ENCODE measurements around the gene CA5B.
"Not testable (repeated sequence)": the region's sequence is repeated elsewhere in the genome, so short reads cannot be mapped to it uniquely, and the experiment has no call there.

CA5B gene

GRCh38 chrX:15814771-15815365, 76.8 kb downstream of the CA5B start:
- DNase-seq, result no peak

DNA sequence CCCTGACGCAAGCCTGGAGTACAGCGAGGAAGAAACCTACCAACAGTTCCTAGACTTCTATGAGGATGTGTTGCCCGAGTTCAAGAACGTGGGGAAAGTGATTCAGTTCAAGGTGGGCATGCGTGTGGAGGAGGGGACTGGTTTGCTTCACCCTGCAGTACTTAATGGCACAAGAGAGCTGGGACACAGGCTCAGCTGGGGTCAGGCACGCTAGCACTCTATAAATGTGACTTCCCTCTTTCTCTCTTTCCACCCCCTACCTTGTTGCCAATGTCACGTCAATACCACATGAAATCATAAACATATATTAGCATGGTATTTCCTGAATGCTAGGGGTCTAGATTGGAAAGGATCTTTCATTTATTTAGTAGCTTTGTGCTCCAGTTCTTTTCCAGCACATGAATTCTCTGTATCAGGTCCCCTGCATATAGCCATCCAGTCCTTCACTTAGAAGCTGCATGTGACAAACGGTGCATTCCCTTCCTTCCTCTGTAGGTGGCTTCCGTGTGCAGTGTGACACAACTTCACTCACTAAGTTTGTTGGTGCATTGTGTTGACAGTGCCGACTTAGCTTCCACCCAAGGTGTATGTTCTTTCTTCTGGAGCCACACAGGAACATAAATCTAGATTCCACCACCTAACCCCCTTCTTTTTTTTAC, 77.8 kb downstream of the CA5B start:
- DNase-seq, result no peak

DNA sequence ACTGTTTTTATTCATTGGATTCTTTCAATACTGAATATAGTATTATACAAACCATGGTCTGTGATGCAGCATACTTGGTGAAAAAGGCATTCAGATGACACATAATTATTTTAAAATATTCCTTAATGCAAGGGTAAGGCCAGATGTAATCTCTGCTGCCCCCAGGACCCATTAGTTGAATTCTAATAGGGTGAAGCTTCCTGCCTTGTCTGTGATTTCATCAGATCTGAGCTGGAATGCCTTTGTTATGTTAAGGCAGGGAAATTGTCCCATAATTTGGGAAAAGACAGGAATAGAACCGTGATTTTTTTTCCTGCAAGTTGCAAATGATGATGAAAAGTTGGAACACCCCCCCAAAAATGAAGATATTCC, 78.4 kb downstream of the CA5B start:
- DNase-seq, result no peak

- DNase-seq, result no peak
Measured at GRCh38 chrX:15816886-15817285, 78.8 kb downstream of the CA5B start.

DNA sequence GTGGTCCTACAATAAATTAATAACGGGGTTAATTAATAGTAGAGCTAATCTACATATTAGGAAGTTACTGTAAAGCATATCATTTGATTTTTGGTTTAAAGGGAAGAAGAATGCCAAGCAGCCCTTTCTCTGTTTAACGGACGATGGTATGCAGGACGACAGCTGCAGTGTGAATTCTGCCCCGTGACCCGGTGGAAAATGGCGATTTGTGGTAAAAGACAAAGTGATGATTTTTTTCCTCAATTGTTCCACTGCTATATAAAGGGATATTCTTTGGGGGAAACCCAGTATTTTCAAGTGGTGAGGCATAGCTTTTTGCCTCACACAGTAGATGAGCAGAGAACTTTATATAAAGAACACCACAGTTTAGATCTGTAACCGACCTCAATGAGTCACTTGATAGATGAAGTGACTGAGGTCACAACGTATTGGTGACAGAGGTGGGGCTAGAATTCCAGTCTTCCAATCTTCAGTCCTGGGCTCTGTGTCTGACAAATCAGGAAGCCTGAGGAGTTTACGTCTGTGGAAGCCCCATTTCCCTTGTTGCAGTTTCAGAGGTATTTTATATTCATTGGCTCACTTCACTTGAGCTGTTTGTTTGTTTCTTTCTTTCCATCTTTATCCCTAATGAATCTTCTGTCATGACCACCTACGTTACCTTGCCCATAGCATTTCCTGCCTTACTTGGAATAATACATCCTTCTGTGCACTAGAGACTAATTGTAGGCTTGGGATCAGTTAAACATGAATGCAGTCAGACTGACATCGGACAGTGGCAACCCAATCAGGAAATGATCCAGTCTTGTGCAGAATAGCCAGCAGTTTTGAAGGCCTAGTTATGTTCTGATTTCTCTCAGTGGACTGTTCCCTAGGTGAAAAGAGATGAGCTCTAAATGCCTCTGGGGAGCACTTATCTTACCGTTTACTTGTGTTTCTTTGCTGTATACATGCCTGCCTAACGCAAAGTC, 82.3 kb downstream of the CA5B start:
- no peak for DNase-seq

DNA sequence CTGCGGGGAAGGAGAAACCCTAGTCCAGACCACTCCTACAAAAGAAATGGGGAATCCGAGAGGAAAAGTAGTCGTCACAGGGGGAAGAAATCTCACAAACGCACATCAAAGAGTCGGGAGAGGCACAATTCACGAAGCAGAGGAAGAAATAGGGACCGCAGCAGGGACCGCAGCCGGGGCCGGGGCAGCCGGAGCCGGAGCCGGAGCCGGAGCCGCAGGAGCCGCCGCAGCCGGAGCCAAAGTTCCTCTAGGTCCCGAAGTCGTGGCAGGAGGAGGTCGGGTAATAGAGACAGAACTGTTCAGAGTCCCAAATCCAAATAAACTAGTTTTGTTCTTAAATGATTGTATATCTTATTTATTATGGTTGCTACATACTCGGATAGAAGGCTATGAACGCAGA, 84.9 kb downstream of the CA5B start:
- no peak for DNase-seq

DNA sequence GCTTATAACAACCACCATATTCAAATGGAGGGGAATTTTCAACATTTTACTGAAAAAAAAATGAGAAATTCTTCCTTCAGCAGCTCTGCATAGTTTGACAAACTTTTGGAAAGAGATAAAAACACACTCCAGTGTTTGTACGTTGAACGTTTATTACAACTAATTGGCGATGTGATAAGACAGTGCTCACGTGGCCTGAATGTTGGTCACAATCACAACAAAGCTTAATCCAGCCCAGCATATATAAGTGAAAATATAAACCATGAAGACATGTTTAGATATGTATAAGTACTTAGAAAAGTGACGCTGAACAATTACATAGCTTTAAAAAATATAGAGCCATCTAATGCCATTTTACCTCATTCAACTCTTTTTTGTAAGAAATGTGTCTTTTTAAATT, 87.9 kb downstream of the CA5B start:
- no peak for DNase-seq

GRCh38 chrX:15829217-15829616, 91.1 kb downstream of the CA5B start:
- DNase-seq, result no peak

DNA sequence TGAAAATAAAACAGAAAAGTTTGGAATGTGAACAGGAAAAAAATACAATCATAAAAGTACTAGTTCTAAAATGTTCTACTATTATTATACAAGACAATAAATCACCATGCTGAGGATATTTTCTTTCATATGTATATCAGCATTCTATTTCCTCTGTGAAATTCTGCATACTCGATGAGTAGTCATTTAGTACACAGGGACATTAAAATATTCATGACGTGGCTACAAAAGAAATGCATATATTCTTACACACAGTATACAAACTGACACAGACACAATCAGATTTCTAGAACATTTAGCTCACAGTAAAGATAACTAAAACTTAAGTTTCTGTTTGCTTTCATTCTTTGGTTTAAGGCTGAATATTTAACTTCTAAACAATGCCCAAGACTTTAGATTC, 93.3 kb downstream of the CA5B start:
- not testable (repeated sequence) for DNase-seq

- no peak for DNase-seq
Measured at GRCh38 chrX:15834053-15834452, 96.0 kb downstream of the CA5B start.

DNA sequence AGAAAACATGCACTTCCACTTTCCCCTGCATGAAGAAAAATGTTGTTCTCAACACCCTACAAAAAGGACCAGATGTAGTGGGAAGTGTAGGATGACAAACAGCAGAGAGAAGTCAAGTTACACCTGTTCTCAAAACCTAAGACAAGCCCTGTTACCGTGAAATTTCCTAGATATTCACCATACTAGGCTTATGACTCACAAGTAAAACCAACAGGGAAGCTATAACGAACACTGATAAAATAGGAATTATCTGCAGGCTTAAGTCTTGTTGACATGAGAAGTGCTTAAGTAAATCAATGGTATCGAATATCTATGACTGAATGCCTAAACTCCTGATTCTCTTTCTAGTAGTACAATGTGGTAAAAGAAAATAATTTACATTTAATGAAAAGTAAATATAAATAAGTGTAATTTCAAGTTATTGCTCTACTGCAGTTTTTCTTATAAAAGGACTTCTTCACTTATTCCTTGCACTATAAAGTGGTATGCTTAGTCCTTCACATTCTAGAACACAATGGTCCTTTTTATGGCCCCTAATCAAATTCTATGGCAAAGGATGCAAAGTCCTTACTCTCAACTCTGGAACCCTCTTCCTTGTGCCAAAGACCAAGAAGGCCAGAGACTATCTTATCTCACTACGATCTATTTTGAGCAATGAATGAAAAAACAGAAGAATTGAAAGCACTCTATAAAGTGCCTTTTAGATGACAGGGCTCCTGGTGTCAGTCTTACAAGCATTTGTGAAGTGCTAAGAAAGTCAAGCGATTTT, 96.9 kb downstream of the CA5B start:
- DNase-seq, result no peak

Measured in NCI-H187 (cell line).